Retinal pigment epithelial cell (primary cell): ENCODE results near the gene F8.
"Not testable (repeated sequence)": the region's sequence is repeated elsewhere in the genome, so short reads cannot be mapped to it uniquely, and the experiment has no call there.

Source experiments
- DNase-seq: peaks from one replicate; pipeline ENCODE4 v3.0.0-alpha.2; 2010; ENCODE audit warnings: low read depth
- H3K4me3 ChIP-seq: 2 replicates; pipeline ENCODE4 v1.5.1; 2011; ENCODE audit warnings: mild to moderate bottlenecking, low read length, control low read depth, moderate library complexity
- TF ChIP-seq, protein P1 (sequence below): conservative IDR thresholded peaks from 2 replicates; pipeline ENCODE4 v1.5.1; 2011; ENCODE audit warnings: low read depth, low read length, control low read depth, inconsistent platforms

F8 gene

DNA sequence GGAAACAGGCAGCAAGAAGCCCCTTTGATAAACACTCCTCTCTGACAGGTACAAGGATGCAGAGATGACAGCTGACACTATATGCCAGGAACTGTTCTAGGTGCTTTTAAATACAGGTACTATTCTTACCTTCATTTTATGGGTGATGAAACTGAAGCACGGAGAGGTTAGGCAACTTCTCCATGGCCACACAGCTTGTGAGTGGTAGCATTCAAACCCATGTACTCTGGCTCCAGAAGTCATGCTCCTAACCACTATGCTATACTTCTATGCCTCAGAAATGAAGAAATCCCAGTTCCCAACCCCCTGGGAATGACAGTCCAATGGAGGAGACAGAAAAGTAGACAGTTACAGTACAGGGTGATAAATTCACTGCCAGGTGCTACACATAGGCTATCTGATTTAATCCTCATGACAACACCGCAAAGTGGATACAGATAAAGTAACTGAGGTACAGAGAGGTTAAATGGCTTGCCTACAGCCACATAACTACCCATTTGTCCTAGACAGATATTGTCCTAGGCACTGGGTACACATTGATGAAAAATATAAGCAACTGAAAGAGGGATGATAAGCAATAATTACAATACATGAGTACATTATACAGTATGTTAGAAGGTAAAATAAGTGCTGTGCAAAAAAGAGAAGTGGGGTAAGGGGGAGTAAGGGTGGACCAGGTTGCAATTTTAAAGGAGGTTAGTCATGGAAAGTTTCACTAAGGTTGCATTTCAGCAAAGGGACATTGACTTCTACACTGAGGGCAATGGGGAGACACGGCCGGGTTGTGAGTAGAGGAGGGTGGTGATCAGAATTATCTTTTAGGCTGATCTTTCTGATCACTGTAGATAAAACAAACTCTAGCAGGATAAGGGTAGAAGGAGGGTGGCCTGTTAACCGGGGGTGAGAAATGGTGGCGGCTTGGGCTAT, 1.6 kb upstream of the F8 start:
- TF ChIP-seq, protein P1, sequence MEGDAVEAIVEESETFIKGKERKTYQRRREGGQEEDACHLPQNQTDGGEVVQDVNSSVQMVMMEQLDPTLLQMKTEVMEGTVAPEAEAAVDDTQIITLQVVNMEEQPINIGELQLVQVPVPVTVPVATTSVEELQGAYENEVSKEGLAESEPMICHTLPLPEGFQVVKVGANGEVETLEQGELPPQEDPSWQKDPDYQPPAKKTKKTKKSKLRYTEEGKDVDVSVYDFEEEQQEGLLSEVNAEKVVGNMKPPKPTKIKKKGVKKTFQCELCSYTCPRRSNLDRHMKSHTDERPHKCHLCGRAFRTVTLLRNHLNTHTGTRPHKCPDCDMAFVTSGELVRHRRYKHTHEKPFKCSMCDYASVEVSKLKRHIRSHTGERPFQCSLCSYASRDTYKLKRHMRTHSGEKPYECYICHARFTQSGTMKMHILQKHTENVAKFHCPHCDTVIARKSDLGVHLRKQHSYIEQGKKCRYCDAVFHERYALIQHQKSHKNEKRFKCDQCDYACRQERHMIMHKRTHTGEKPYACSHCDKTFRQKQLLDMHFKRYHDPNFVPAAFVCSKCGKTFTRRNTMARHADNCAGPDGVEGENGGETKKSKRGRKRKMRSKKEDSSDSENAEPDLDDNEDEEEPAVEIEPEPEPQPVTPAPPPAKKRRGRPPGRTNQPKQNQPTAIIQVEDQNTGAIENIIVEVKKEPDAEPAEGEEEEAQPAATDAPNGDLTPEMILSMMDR: no peak
- H3K4me3 ChIP-seq: no peak overlapping the region
- no peak for DNase-seq

DNA sequence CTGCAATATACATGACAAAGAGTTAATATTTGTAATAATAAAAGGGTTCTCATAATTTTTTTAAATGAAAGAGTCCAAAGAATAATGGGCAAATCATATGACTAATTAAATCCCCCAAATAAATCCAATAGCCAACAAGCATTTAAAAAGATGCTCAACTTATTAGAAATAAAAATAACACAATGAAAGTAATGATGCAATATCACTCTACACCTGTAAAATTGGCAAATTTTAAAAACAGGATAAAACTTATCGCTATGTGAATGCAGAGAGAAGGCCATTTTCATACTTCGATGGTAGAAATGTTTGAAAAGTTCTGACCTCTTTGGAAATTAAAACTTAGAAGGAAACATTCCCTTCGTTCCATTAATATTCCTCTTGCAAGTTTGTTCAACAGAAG, 1.9 kb downstream of the F8 start:
- DNase-seq: no peak
- H3K4me3 ChIP-seq: no peak overlapping the region
- TF ChIP-seq, protein P1: no peak

DNA sequence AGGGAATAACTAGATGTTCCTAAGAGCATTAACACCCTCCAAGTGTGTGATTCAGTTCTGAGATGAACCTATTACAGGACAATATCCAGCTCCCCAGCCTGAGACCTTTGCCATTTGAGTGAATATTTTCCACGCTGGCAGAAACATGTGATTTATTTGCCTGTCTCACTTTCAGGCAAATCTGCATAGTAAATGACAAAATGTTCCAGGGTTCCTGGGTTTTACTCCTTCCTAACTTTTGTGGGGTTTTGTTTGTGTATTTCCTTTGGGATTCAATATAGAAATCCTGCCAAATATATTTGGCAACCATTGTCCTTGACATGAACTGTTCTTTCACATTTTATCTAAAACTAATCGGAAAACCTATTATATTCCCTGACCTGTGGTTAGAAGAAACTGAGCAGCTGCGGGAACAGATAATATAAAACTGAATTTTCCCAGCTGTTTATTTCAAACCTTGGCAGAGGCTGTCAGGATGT, 12.5 kb downstream of the F8 start:
- DNase-seq: no peak
- no peak overlapping the region for H3K4me3 ChIP-seq
- TF ChIP-seq, protein P1: no peak

DNA sequence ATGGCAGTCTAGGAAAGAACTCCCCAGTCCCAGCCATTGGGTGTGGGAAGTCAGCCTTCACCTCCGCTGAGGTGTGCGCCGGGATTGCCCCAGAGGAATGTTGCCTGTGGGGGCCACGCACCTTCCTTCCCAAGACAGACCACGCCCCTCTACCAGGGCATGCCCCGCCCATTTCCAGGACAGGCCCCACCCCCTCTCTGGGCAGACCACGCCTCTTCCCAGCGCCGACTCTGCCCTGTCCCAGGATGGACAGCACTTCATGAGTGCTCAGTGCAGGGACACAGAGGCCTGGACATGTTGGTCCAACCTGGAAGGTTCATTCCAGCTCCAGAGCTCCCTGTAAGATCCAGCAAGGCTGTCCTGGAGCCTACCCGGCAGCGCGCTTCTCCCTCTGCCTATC, 13.9 kb downstream of the F8 start:
- not testable (repeated sequence) for H3K4me3 ChIP-seq, DNase-seq

DNA sequence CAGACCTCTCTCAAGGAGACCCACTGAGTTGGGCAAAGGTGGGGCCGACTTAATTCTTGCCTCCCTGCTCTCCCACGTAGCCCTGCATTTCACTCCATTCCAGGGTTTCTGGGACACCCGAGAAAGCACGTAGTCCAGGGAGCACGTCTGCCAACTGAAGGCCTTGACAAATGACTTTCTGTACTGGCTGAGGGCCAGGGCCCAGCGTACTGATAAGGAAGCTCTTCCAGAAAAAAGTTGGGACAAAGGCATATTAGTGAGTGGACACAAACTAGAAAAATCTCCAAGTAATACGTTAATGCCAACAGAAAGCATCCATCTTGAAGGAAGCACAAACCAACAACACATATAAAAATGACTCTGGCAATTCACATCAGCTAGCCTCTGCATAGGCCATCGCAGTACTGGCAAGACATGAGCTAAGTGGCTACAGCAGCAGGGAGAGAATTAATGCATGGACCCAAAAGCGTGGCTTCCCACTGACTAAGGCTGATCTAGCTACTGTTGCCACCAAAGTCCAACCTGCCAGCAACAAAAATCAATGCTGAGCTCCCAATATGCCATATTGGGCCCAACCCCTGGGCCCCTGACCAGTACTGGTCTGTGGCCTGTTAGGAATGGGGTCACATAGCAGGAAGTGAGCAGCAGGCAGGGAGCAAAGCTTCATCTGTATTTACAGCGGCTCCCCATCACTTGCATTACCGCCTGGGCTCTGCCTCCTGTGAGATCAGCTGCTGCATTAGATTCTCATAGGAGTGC, 15.4 kb downstream of the F8 start:
- DNase-seq, H3K4me3 ChIP-seq: not testable (repeated sequence)

DNA sequence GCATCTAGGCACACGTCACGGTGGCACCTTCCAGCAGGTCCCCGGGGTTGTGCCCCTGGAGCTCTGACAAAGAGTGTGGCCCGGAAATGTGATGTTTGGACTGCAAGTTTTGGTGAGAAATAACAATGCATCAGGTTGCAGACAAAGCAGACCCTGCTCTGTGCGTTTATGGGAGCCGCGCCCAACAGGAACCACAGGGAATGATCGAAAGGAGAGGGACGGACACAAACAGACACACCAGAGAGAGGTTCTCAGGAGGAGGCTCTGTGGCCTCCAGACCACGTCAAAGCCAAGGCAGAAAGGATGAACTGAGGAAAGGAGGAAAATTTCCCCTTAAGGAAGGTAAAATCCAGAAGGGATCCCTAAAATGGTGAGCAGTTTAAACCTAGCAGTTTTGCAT, 16.1 kb downstream of the F8 start:
- not testable (repeated sequence) for DNase-seq, H3K4me3 ChIP-seq

DNA sequence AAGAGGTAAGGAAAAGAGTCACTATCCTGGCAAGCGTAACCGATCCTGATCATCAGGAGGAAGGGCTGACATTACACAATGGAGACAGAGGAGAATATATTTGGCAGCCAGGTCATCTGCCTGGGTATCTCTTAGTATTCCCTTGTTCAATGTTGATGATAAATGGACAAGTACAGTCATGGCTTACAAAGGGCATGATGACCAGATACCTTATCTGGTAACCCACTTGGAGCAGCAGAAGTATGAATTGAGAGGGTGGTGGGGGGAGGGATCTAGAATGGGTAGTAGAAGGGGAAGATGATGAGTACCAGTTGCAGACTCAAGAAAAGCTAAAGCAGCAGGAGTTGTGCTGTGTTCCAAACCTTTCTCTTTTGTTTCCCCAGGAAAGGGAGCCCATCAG, 17.3 kb downstream of the F8 start:
- TF ChIP-seq, protein P1: no peak
- H3K4me3 ChIP-seq: no peak overlapping the region
- DNase-seq: no peak

DNA sequence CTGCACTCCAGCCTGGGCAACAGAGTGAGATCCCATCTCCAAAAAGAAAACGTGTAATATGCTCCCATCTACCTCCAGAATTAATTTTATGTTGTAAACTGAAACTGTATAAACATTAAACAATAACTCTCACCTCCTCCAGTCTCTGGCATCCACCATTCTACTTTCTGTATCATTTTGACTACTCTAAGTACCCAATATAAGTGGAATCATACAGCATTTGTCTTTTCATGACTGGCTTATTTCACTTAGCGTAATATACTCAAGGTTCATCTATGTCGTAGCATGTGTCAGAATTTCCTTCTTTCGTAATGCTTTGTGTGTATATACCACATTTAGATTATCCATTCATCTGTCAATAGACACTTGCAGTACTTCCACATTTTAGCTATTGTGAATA, 20.6 kb downstream of the F8 start:
- no peak overlapping the region for H3K4me3 ChIP-seq
- TF ChIP-seq, protein P1: no peak
- DNase-seq: no peak
